Thymus (tissue), 14 donors: ENCODE data around the gene ALG12. TPM values are rescaled to one million over a fixed set of nuclear protein-coding genes. Genes with fewer than 3 reads are reported as not detected.
A peak's percentile ranks its signal among the peaks of the same experiment; 100 is the strongest.

Experiments
- DNase-seq, 9 donors: peaks; one replicate each; pipeline ENCODE4 v3.0.0-alpha.2; 2013; ENCODE audit warnings: low spot score in 9 of 9, low read depth in 6 of 9, missing footprints in 1 of 9
- H3K27ac ChIP-seq, 2 donors: one replicate each; pipeline ENCODE4 v1.5.1; 2013; ENCODE audit warnings: control low read depth in 1 of 2, low read depth in 1 of 2, low read length in 1 of 2, mild to moderate bottlenecking in 1 of 2, moderate library complexity in 1 of 2
- H3K27me3 ChIP-seq, 2 donors: one replicate each; pipeline ENCODE4 v1.5.1; 2013; ENCODE audit warnings: low read length in 1 of 2; ENCODE audit not compliant: control insufficient read depth in 2 of 2, insufficient read depth in 1 of 2
- H3K36me3 ChIP-seq, 2 donors: one replicate each; pipeline ENCODE4 v1.5.1; 2013; ENCODE audit warnings: low read length in 1 of 2, mild to moderate bottlenecking in 1 of 2, moderate library complexity in 1 of 2; ENCODE audit not compliant: control insufficient read depth in 2 of 2, insufficient read depth in 2 of 2
- H3K4me1 ChIP-seq, 2 donors: one replicate each; pipeline ENCODE4 v1.5.1; 2013; ENCODE audit warnings: low read length in 2 of 2; ENCODE audit not compliant: control insufficient read depth in 2 of 2, insufficient read depth in 2 of 2
- H3K4me3 ChIP-seq, 2 donors: one replicate each; pipeline ENCODE4 v1.5.1; 2013; ENCODE audit warnings: low read length in 2 of 2, control low read depth in 1 of 2, mild to moderate bottlenecking in 1 of 2
- H3K9me3 ChIP-seq, 2 donors: one replicate each; pipeline ENCODE4 v1.5.1; 2013; ENCODE audit warnings: low read length in 1 of 2, mild to moderate bottlenecking in 1 of 2; ENCODE audit not compliant: control insufficient read depth in 2 of 2, insufficient read depth in 1 of 2
- WGBS: extraction: QIAGEN DNeasy Blood & Tissue Kit; methylation state at CpG from one replicate; pipeline ENCODE4 v1.1.7; 2013; 5-methylcytosine and 5-hydroxymethylcytosine counted together
- long read RNA-seq, 10 donors: transcript quantifications; one replicate each; lab custom pipeline, GENCODE V29; 2026
- polyA plus RNA-seq: library from polyadenylated mRNA; stranded (reverse); fragments of 200-250 nt; gene quantifications from one replicate; pipeline ENCODE4 v1.2.3, GENCODE V29; 2013
- total RNA-seq: library from RNA; stranded (reverse); fragments of 120-200 nt; gene quantifications from one replicate; pipeline ENCODE4 v1.2.4, GENCODE V29; 2013
- donor health status: healthy.

Gene ALG12
- 7.6 TPM for total RNA-seq
- 9.1 TPM for polyA plus RNA-seq
- long read RNA-seq, donor 1, result 0 reads
- long read RNA-seq, donor 2, full-length matches to known transcripts, result 11 of 11 reads
- long read RNA-seq, donor 2, partial matches to known transcripts, result 0 of 11 reads
- long read RNA-seq, donor 2, other reads (novel, unspliced or antisense), result 0 of 11 reads
- long read RNA-seq, donor 3, full-length matches to known transcripts, result 8 of 8 reads
- long read RNA-seq, donor 3, partial matches to known transcripts, result 0 of 8 reads
- long read RNA-seq, donor 3, other reads (novel, unspliced or antisense), result 0 of 8 reads
- long read RNA-seq, donor 4, full-length matches to known transcripts, result 1 of 28 reads
- long read RNA-seq, donor 4, partial matches to known transcripts, result 18 of 28 reads
- long read RNA-seq, donor 4, other reads (novel, unspliced or antisense), result 9 of 28 reads
- long read RNA-seq, donor 5, full-length matches to known transcripts, result 3 of 3 reads
- long read RNA-seq, donor 5, partial matches to known transcripts, result 0 of 3 reads
- long read RNA-seq, donor 5, other reads (novel, unspliced or antisense), result 0 of 3 reads
- long read RNA-seq, donor 6, full-length matches to known transcripts, result 4 of 4 reads
- long read RNA-seq, donor 6, partial matches to known transcripts, result 0 of 4 reads
- long read RNA-seq, donor 6, other reads (novel, unspliced or antisense), result 0 of 4 reads
- long read RNA-seq, donor 7, full-length matches to known transcripts, result 3 of 3 reads
- long read RNA-seq, donor 7, partial matches to known transcripts, result 0 of 3 reads
- long read RNA-seq, donor 7, other reads (novel, unspliced or antisense), result 0 of 3 reads
- long read RNA-seq, donor 8, full-length matches to known transcripts, result 2 of 2 reads
- long read RNA-seq, donor 8, partial matches to known transcripts, result 0 of 2 reads
- long read RNA-seq, donor 8, other reads (novel, unspliced or antisense), result 0 of 2 reads
- long read RNA-seq, donor 9, full-length matches to known transcripts, result 2 of 2 reads
- long read RNA-seq, donor 9, partial matches to known transcripts, result 0 of 2 reads
- long read RNA-seq, donor 9, other reads (novel, unspliced or antisense), result 0 of 2 reads
- long read RNA-seq, donor 10, full-length matches to known transcripts, result 5 of 5 reads
- long read RNA-seq, donor 10, partial matches to known transcripts, result 0 of 5 reads
- long read RNA-seq, donor 10, other reads (novel, unspliced or antisense), result 0 of 5 reads

- DNase-seq, result peak; percentile 83 to 97 (median 92)
- H3K36me3 ChIP-seq, result peaks cover 7 to 24% of the 10 kb centered on the region in 2 donors
- no peaks in the 10 kb centered on the region for H3K27me3 ChIP-seq
- H3K27ac ChIP-seq, result peak within 1 kb of the TSS; percentile 75 to 81
- peaks cover 22 to 26% of the 10 kb centered on the region in 2 donors for H3K4me1 ChIP-seq
- peak within 1 kb of the TSS; percentile 76 to 81 for H3K4me3 ChIP-seq
- WGBS, result under 1% methylated on average over 103 of the region's 103 CpGs
- no peaks in the 10 kb centered on the region for H3K9me3 ChIP-seq
Observed at GRCh38 chr22:49917974-49918910, at the start of gene ALG12, which contains the start of gene CRELD2. Gene ALG12 (minus strand): TSS chr22:49918438. CDS start chr22:49913765, 4,673 bp downstream. Gene CRELD2 (plus strand): TSS chr22:49918634. CDS start chr22:49918770, 136 bp downstream.

GRCh38 chr22:49967706-49968208, 49.5 kb upstream of the ALG12 start:
- Histone ChIP-seq H3K4me1 (peaks cover 29 to 57% of the 10 kb centered on the region in 2 donors), H3K4me3 (no peak overlapping the region), H3K9me3 (no peaks in the 10 kb centered on the region), H3K27ac (peak overlapping the region in 1 of 2 donors; percentile 3), H3K27me3 (peaks cover 12 to 22% of the 10 kb centered on the region in 2 donors), H3K36me3 (peaks cover 20 to 25% of the 10 kb centered on the region in 2 donors)
- 77% methylated on average over 18 of the region's 18 CpGs for WGBS
- no peak for DNase-seq

- H3K9me3 ChIP-seq, result no peaks in the 10 kb centered on the region
- H3K27ac ChIP-seq, result peak overlapping the region; percentile 50 to 55
- no peak overlapping the region for H3K4me3 ChIP-seq
- peaks cover 6 to 15% of the 10 kb centered on the region in 2 donors for H3K27me3 ChIP-seq
- WGBS, result 35% methylated on average over 36 of the region's 36 CpGs
- H3K4me1 ChIP-seq, result peaks cover 30 to 62% of the 10 kb centered on the region in 2 donors
- H3K36me3 ChIP-seq, result peaks cover 25 to 27% of the 10 kb centered on the region in 2 donors
- peak in 2 of 9 donors; percentile 2 to 37 for DNase-seq
Observed at GRCh38 chr22:49966774-49967705, 48.8 kb upstream of the ALG12 start.

- DNase-seq, result peak in 1 of 9 donors; percentile 0
- Histone ChIP-seq H3K4me1 (peaks cover 25 to 55% of the 10 kb centered on the region in 2 donors), H3K4me3 (no peak overlapping the region)
Observed at GRCh38 chr22:49966041-49966773, 48.0 kb upstream of the ALG12 start.

GRCh38 chr22:49965091-49966040, 47.1 kb upstream of the ALG12 start:
- peaks cover 24 to 46% of the 10 kb centered on the region in 2 donors for H3K4me1 ChIP-seq
- H3K4me3 ChIP-seq, result no peak overlapping the region
- WGBS, result 97% methylated on average over 22 of the region's 22 CpGs
- H3K9me3 ChIP-seq, result no peaks in the 10 kb centered on the region
- peaks cover 25 to 27% of the 10 kb centered on the region in 2 donors for H3K36me3 ChIP-seq
- no peaks in the 10 kb centered on the region for H3K27me3 ChIP-seq
- peak overlapping the region in 1 of 2 donors; percentile 9 for H3K27ac ChIP-seq
- no peak for DNase-seq

More at GRCh38 chr22:49966041-49966773, 48.0 kb upstream of the ALG12 start:
- Histone ChIP-seq H3K36me3 (peaks cover 25 to 27% of the 10 kb centered on the region in 2 donors), H3K27me3 (peaks cover 0 to 7% of the 10 kb centered on the region in 2 donors), H3K27ac (no peak overlapping the region), H3K9me3 (no peaks in the 10 kb centered on the region)
- WGBS, result 95% methylated on average over 11 of the region's 11 CpGs
